ENCODE measurements around the gene RBM10. TPM values are rescaled to one million over a fixed set of nuclear protein-coding genes. Genes with fewer than 3 reads are reported as not detected.
A peak's percentile ranks its signal among the peaks of the same experiment; 100 is the strongest.

RBM10 gene
- total RNA-seq, 1 experiment from 2014 or later = 55.8 TPM

GRCh38 chrX:47214435-47215077, 69.5 kb downstream of the RBM10 start:
- Histone ChIP-seq H4K8ac (replicated peaks; ENCODE audit: insufficient read length, low read depth, low read length) (no peak overlapping the region), H3K18ac (ENCODE audit: insufficient read length, low read depth, low read length) (no peak overlapping the region), H2AK5ac (ENCODE audit: insufficient read length, low read length) (no peak overlapping the region), H3T11ph (ENCODE audit: low read length) (no peak overlapping the region), H4K91ac (ENCODE audit: insufficient read length, low read depth, low read length) (no peak overlapping the region), H3K23me2 (ENCODE audit: insufficient read length, low read depth, low read length, poor library complexity, severe bottlenecking) (peaks cover 8% of the 10 kb centered on the region), H3K4ac (ENCODE audit: low read depth, low read length) (no peak overlapping the region), H3K79me2 (ENCODE audit: insufficient read depth, low read length) (peaks cover 5% of the 10 kb centered on the region; the same call in 1 of the 2 replicates), H2BK12ac (ENCODE audit: insufficient read length, low read depth, low read length) (no peak overlapping the region), H3K27me3 (ENCODE audit: insufficient read depth, low read length) (no peaks in the 10 kb centered on the region), H3K4me2 (ENCODE audit: insufficient read depth, insufficient read length, low read length) (no peak overlapping the region), H3K9ac (ENCODE audit: extremely low read depth, insufficient read length, low read length) (no peak overlapping the region), H2BK5ac (ENCODE audit: insufficient read length, low read length) (no peak overlapping the region), H3K9me3 (ENCODE audit: control insufficient read depth, low read depth, low read length) (no peaks in the 10 kb centered on the region), H3K27ac (ENCODE audit: insufficient read length, low read depth, low read length) (no peak overlapping the region), H3K56ac (ENCODE audit: insufficient read length, low read depth, low read length) (no peak overlapping the region), H3K79me1 (ENCODE audit: insufficient read depth, low read depth, low read length, poor library complexity, severe bottlenecking) (no peaks in the 10 kb centered on the region), H3K14ac (ENCODE audit: insufficient read depth, low read length) (no peak overlapping the region), H3K4me1 (ENCODE audit: insufficient read depth, low read length) (no peaks in the 10 kb centered on the region; the same call in 1 of the 2 replicates), H3K23ac (ENCODE audit: insufficient read length, low read depth, low read length) (no peak overlapping the region), H4K5ac (ENCODE audit: insufficient read length, low read depth, low read length) (no peak overlapping the region), H4K20me1 (ENCODE audit: control insufficient read depth, insufficient read depth, insufficient read length) (no peaks in the 10 kb centered on the region), H2BK120ac (ENCODE audit: low read depth, low read length, poor library complexity, severe bottlenecking) (no peak overlapping the region), H2BK15ac (ENCODE audit: low read depth, low read length) (no peak overlapping the region), H2AFZ (ENCODE audit: low read length) (no peak overlapping the region), H2BK20ac (ENCODE audit: low read depth, low read length, poor library complexity, severe bottlenecking) (no peak overlapping the region)
- Mint-ChIP-seq H3K27me3 (ENCODE audit: low read depth) (no peaks in the 10 kb centered on the region; the same call in 1 of the 2 replicates), H3K4me3 (no peak overlapping the region), H3K9me3 (peaks cover 0 to 2% of the 10 kb centered on the region in 2 experiments; a peak in 2 of 5 replicates), H3K27ac (peak overlapping the region in 1 of 3 experiments; percentile 83; a peak in 3 of 7 replicates), H3K36me3 (ENCODE audit: insufficient read depth in 1 of 3, low read depth in 3 of 3) (peaks cover 54 to 75% (median 71%) of the 10 kb centered on the region in 3 experiments), H3K4me1 (peaks cover 22 to 24% of the 10 kb centered on the region in 2 experiments)
- DNase-seq = no peak
- no CpG with 5 or more reads among the region's 20 CpGs for WGBS (ENCODE audit: extremely low coverage, insufficient read length, low lambda C conversion rate)
- TF ChIP-seq CTCF (conservative IDR thresholded peaks at IDR 0.05) = no peak
